CD4-positive, alpha-beta T cell treated with Interleukin-4 for 1 hour (primary cell): ENCODE results near the gene PLA2G4E.

Experiments
- DNase-seq, 2 donors: peaks; one replicate each; pipeline ENCODE4 v3.0.0-alpha.2; 2020 to 2022

The PLA2G4E gene

GRCh38 chr15:42018306-42019224 is 2.3 kb downstream of the PLA2G4E start:
- no peak for DNase-seq

GRCh38 chr15:42016971-42017370 is 3.9 kb downstream of the PLA2G4E start:
- DNase-seq, result no peak

- DNase-seq, result no peak
Observed at GRCh38 chr15:42014406-42014805, 6.4 kb downstream of the PLA2G4E start.

- DNase-seq, result no peak
Observed at GRCh38 chr15:42012928-42013482, 7.8 kb downstream of the PLA2G4E start.

- no peak for DNase-seq
Observed at GRCh38 chr15:42012241-42012640, 8.6 kb downstream of the PLA2G4E start.

- no peak for DNase-seq
Observed at GRCh38 chr15:42011074-42011473, 9.8 kb downstream of the PLA2G4E start.

- DNase-seq, result no peak
Observed at GRCh38 chr15:42010434-42010833, 10.4 kb downstream of the PLA2G4E start.

GRCh38 chr15:42009474-42009873 is 11.4 kb downstream of the PLA2G4E start:
- no peak for DNase-seq

GRCh38 chr15:42009022-42009421 is 11.8 kb downstream of the PLA2G4E start:
- DNase-seq, result no peak

- DNase-seq, result no peak
Observed at GRCh38 chr15:42007386-42007785, 13.5 kb downstream of the PLA2G4E start.

- no peak for DNase-seq
Observed at GRCh38 chr15:42002333-42002732, 18.5 kb downstream of the PLA2G4E start.

GRCh38 chr15:42001236-42001635 is 19.6 kb downstream of the PLA2G4E start:
- no peak for DNase-seq

- no peak for DNase-seq
Observed at GRCh38 chr15:41999290-42000285, 21.3 kb downstream of the PLA2G4E start.

- no peak for DNase-seq
Observed at GRCh38 chr15:41997845-41998244, 23.0 kb downstream of the PLA2G4E start.

- no peak for DNase-seq
Observed at GRCh38 chr15:41996921-41997592, 23.8 kb downstream of the PLA2G4E start.

- no peak for DNase-seq
Observed at GRCh38 chr15:41996376-41996775, 24.5 kb downstream of the PLA2G4E start.

- DNase-seq, result no peak
Observed at GRCh38 chr15:41995476-41995855, 25.4 kb downstream of the PLA2G4E start.

- DNase-seq, result no peak
Observed at GRCh38 chr15:41994772-41995475, 25.9 kb downstream of the PLA2G4E start.

- DNase-seq, result no peak
Observed at GRCh38 chr15:41994171-41994650, 26.6 kb downstream of the PLA2G4E start.

- DNase-seq, result no peak
Observed at GRCh38 chr15:41993472-41994170, 27.2 kb downstream of the PLA2G4E start.

- no peak for DNase-seq
Observed at GRCh38 chr15:41992803-41993190, 28.0 kb downstream of the PLA2G4E start.
